H1 (cell line): Measurements from ENCODE around the gene IL1RAPL1. TPM values are rescaled to one million over a fixed set of nuclear protein-coding genes. Genes with fewer than 3 reads are reported as not detected.

ENCODE experiments used
- CTCF ChIA-PET: fragments of 300-600 bp; sonication (Branson Sonifier 250); formaldehyde crosslinking; loops from one replicate; lab custom pipeline; 2021; ENCODE audit not compliant: partially characterized antibody; lab: Charles Lee
- POLR2A ChIA-PET: fragments of 300-600 bp; sonication (Branson Sonifier 250); formaldehyde crosslinking; loops from one replicate; lab custom pipeline; 2021; ENCODE audit warnings: inconsistent platforms; ENCODE audit not compliant: partially characterized antibody; lab: Charles Lee
- DNase-seq, 2 experiments: peaks; one replicate each; pipeline versions ENCODE4 v3.0.0 to v3.0.0-alpha.2; 2010 to 2022; ENCODE audit warnings: low spot score in 2 of 2, low read depth in 1 of 2, mixed read lengths in 1 of 2
- FAIRE-seq: peaks from 2 replicates; lab custom pipeline; 2011; peaks lifted over from hg19 to GRCh38; lab: Jason Lieb, UNC
- H2AFZ ChIP-seq: 2 replicates; pipeline ENCODE4 v1.8.1; 2012; ENCODE audit warnings: low read length, inconsistent platforms
- H2AK5ac ChIP-seq: 2 replicates; pipeline ENCODE4 v1.6.1; 2013; ENCODE audit warnings: low read depth, low read length
- H2BK120ac ChIP-seq: replicated peaks from 2 replicates; pipeline ENCODE3; 2013; ENCODE audit warnings: low read depth, low read length, inconsistent platforms
- H2BK12ac ChIP-seq: 2 replicates; pipeline ENCODE4 v1.6.1; 2013; ENCODE audit warnings: low read depth, low read length
- H2BK15ac ChIP-seq: 2 replicates; pipeline ENCODE4 v1.6.1; 2013; ENCODE audit warnings: low read length
- H2BK20ac ChIP-seq: 2 replicates; pipeline ENCODE4 v1.6.1; 2013; ENCODE audit warnings: low read length
- H2BK5ac ChIP-seq: 2 replicates; pipeline ENCODE4 v1.6.1; 2013; ENCODE audit warnings: low read depth, low read length
- H3K14ac ChIP-seq: 2 replicates; pipeline ENCODE4 v1.6.1; 2013; ENCODE audit warnings: inconsistent platforms; ENCODE audit not compliant: insufficient read length
- H3K18ac ChIP-seq: 2 replicates; pipeline ENCODE4 v1.6.1; 2013; ENCODE audit warnings: low read length; ENCODE audit errors: extremely low read depth
- H3K23ac ChIP-seq: 2 replicates; pipeline ENCODE4 v1.6.1; 2013; ENCODE audit warnings: inconsistent platforms; ENCODE audit not compliant: insufficient read length
- H3K23me2 ChIP-seq: 2 replicates; pipeline ENCODE4 v1.6.1; 2013; ENCODE audit warnings: low read depth, low read length
- H3K27ac ChIP-seq: 2 replicates; pipeline ENCODE4 v1.6.1; 2011; ENCODE audit warnings: low read depth, low read length, inconsistent platforms
- H3K27me3 ChIP-seq, 4 experiments: replicated peaks in 1 of 4; 1 replicate in 1 of 4; 2 replicates in 3 of 4; pipeline versions ENCODE4 v1.6.1 to v1.8.1; 2011 to 2013; ENCODE audit warnings: low read length in 3 of 4, mild to moderate bottlenecking in 3 of 4, inconsistent platforms in 2 of 4, mixed read lengths in 2 of 4, moderate library complexity in 1 of 4; ENCODE audit not compliant: control insufficient read depth in 3 of 4, insufficient read depth in 3 of 4; ENCODE audit errors: extremely low read depth in 1 of 4
- H3K36me3 ChIP-seq, 4 experiments: 2 replicates each; pipeline versions ENCODE4 v1.6.1 to v1.8.1; 2011 to 2013; ENCODE audit warnings: mild to moderate bottlenecking in 4 of 4, low read length in 3 of 4, moderate library complexity in 2 of 4, control low read depth in 1 of 4, inconsistent platforms in 1 of 4; ENCODE audit not compliant: insufficient read depth in 4 of 4, control insufficient read depth in 2 of 4
- H3K4ac ChIP-seq: replicated peaks from 2 replicates; pipeline ENCODE3; 2013; ENCODE audit warnings: low read length, low read depth, mixed read lengths, inconsistent platforms; ENCODE audit not compliant: insufficient read length
- H3K4me1 ChIP-seq, 4 experiments: replicated peaks in 1 of 4; 1 replicate in 1 of 4; 2 replicates in 3 of 4; pipeline versions ENCODE4 v1.6.1 to v1.8.1; 2011 to 2013; ENCODE audit warnings: low read length in 3 of 4, inconsistent platforms in 2 of 4, mixed read lengths in 1 of 4; ENCODE audit not compliant: insufficient read depth in 4 of 4, control insufficient read depth in 3 of 4
- H3K4me2 ChIP-seq, 2 experiments: 2 replicates each; pipeline versions ENCODE4 v1.6.1 to v1.8.1; 2011 to 2013; ENCODE audit warnings: low read depth in 2 of 2, low read length in 2 of 2, control low read depth in 1 of 2, inconsistent platforms in 1 of 2, mild to moderate bottlenecking in 1 of 2; ENCODE audit not compliant: insufficient read depth in 1 of 2
- H3K4me3 ChIP-seq, 4 experiments: fragments of 200-600, 300-600 bp in 1 of 4; sonication (generic), shearing (Covaris generic), sonication (Bioruptor Twin) in 1 of 4; 2 replicates each; pipeline versions ENCODE4 v1.5.1 to v1.8.1; 2011 to 2016; ENCODE audit warnings: low read length in 4 of 4, low read depth in 3 of 4, control low read depth in 2 of 4, inconsistent platforms in 2 of 4, mild to moderate bottlenecking in 2 of 4, mixed read lengths in 1 of 4, moderate library complexity in 1 of 4; ENCODE audit not compliant: insufficient read depth in 2 of 4; ENCODE audit errors: extremely low read depth in 1 of 4
- H3K56ac ChIP-seq: replicated peaks from 2 replicates; pipeline ENCODE3; 2013; ENCODE audit warnings: low read depth, mild to moderate bottlenecking, mixed read lengths, low read length, inconsistent platforms; ENCODE audit not compliant: insufficient read length
- H3K79me1 ChIP-seq: 2 replicates; pipeline ENCODE4 v1.6.1; 2013; ENCODE audit warnings: low read depth, low read length, control low read depth
- H3K79me2 ChIP-seq, 2 experiments: 2 replicates each; pipeline versions ENCODE4 v1.6.1 to v1.8.1; 2012 to 2013; ENCODE audit warnings: low read length in 2 of 2, mild to moderate bottlenecking in 2 of 2, inconsistent platforms in 1 of 2; ENCODE audit not compliant: insufficient read depth in 2 of 2, control insufficient read depth in 1 of 2
- H3K9ac ChIP-seq, 4 experiments: replicated peaks in 1 of 4; 1 replicate in 1 of 4; 2 replicates in 3 of 4; pipeline versions ENCODE4 v1.6.1 to v1.8.1; 2011 to 2013; ENCODE audit warnings: low read depth in 3 of 4, low read length in 3 of 4, control low read depth in 2 of 4, mild to moderate bottlenecking in 2 of 4, moderate library complexity in 2 of 4, inconsistent platforms in 1 of 4; ENCODE audit errors: extremely low read depth in 1 of 4
- H3K9me3 ChIP-seq, 2 experiments: 2 replicates each; pipeline versions ENCODE4 v1.6.1 to v1.8.1; 2012 to 2013; ENCODE audit warnings: mild to moderate bottlenecking in 2 of 2, moderate library complexity in 2 of 2, control low read depth in 1 of 2, inconsistent platforms in 1 of 2, low read depth in 1 of 2, low read length in 1 of 2, mixed read lengths in 1 of 2; ENCODE audit not compliant: insufficient read depth in 2 of 2
- H4K20me1 ChIP-seq, 2 experiments: replicated peaks in 1 of 2; 2 replicates each; pipeline versions ENCODE3 to v1.8.1; 2011 to 2013; ENCODE audit warnings: inconsistent platforms in 2 of 2, low read length in 2 of 2, mild to moderate bottlenecking in 1 of 2; ENCODE audit not compliant: insufficient read depth in 2 of 2, control insufficient read depth in 1 of 2
- H4K5ac ChIP-seq: 2 replicates; pipeline ENCODE4 v1.6.1; 2013; ENCODE audit warnings: low read length, low read depth, mixed read lengths, inconsistent platforms; ENCODE audit not compliant: insufficient read length
- H4K8ac ChIP-seq: 2 replicates; pipeline ENCODE4 v1.8.0; 2013; ENCODE audit warnings: mild to moderate bottlenecking, moderate library complexity, low read length, inconsistent platforms; ENCODE audit not compliant: insufficient read depth; ENCODE audit errors: extremely low read depth
- H4K91ac ChIP-seq: replicated peaks from 2 replicates; pipeline ENCODE3; 2013; ENCODE audit warnings: low read length, mixed read lengths, inconsistent platforms; ENCODE audit not compliant: insufficient read length
- WGBS, 2 experiments: shearing (Covaris generic) in 1 of 2; methylation state at CpG; one replicate each; pipeline versions ENCODE4 v1.1.6 to v1.1.7; 2013 to 2015; ENCODE audit warnings: low lambda C conversion rate in 2 of 2, mixed read lengths in 2 of 2, inconsistent platforms in 1 of 2, low coverage in 1 of 2, missing lambda C conversion rate in 1 of 2; ENCODE audit not compliant: insufficient replicate concordance in 2 of 2, insufficient coverage in 1 of 2, insufficient read length in 1 of 2; ENCODE audit errors: extremely low coverage in 1 of 2, missing lambda C conversion rate in 1 of 2; 5-methylcytosine and 5-hydroxymethylcytosine counted together
- polyA plus RNA-seq, 7 experiments: library from polyadenylated mRNA; depleted of rRNA in 3 of 7; stranded (reverse) in 5 of 7; unstranded in 2 of 7; fragments of >200 nt in 5 of 7; fragments of 200-250 nt in 2 of 7; gene quantifications; 1 replicate in 5 of 7; 2 replicates in 1 of 7; 4 replicates in 1 of 7; pipeline versions ENCODE4 v1.2.1 to v1.2.3, GENCODE V29; 2011 to 2013; ENCODE audit warnings: missing spikeins in 2 of 7, mixed read lengths in 2 of 7
- total RNA-seq: library from RNA; stranded (reverse); fragmentation: NEBNext Ultra II Directional; extraction: Animal tissue kit (Norgen Biotek cat#: 25700); gene quantifications from 2 replicates; pipeline ENCODE4 v1.2.1, GENCODE V29; 2021
- TF ChIP-seq, protein P1 (sequence below): fragments of 300-600 bp; sonication (generic); IDR thresholded peaks from 2 replicates; pipeline ENCODE4 v1.7.1; 2012; ENCODE audit warnings: low read length, moderate library complexity, mild to moderate bottlenecking, inconsistent platforms; ENCODE audit not compliant: insufficient replicate concordance

The IL1RAPL1 gene
- total and polyA plus RNA-seq, 2 of the 8 experiments (the other 6 are each of a cell fraction or from before 2014, with no cell fraction given): 0.11 to 0.35 TPM

GRCh38 chrX:29775890-29776289, 1188.6 kb downstream of the IL1RAPL1 start:
- Histone ChIP-seq H3K14ac (no peak overlapping the region), H2AK5ac (no peak overlapping the region), H3K23me2 (no peaks in the 10 kb centered on the region), H3K9ac (no peak overlapping the region), H3K36me3 (no peaks in the 10 kb centered on the region), H4K20me1 (no peaks in the 10 kb centered on the region), H3K23ac (no peak overlapping the region), H2BK20ac (no peak overlapping the region), H3K4me1 (no peaks in the 10 kb centered on the region), H2BK5ac (no peak overlapping the region), H2AFZ (no peak overlapping the region), H4K91ac (no peak overlapping the region), H4K5ac (no peak overlapping the region), H3K27ac (no peak overlapping the region), H3K4me2 (no peak overlapping the region), H2BK12ac (no peak overlapping the region), H2BK15ac (no peak overlapping the region), H3K4me3 (no peak overlapping the region), H3K56ac (no peak overlapping the region), H3K79me1 (no peaks in the 10 kb centered on the region), H4K8ac (no peak overlapping the region), H3K9me3 (no peaks in the 10 kb centered on the region), H2BK120ac (no peak overlapping the region), H3K4ac (no peak overlapping the region), H3K79me2 (no peaks in the 10 kb centered on the region), H3K18ac (no peak overlapping the region), H3K27me3 (no peaks in the 10 kb centered on the region)
- WGBS, 2 experiments: 100% methylated on average over 1 to 5 of the region's 5 CpGs
- CTCF ChIA-PET: no interaction called here
- POLR2A ChIA-PET: no interaction called here
- FAIRE-seq: no peak
- DNase-seq: no peak
- TF ChIP-seq, protein P1, sequence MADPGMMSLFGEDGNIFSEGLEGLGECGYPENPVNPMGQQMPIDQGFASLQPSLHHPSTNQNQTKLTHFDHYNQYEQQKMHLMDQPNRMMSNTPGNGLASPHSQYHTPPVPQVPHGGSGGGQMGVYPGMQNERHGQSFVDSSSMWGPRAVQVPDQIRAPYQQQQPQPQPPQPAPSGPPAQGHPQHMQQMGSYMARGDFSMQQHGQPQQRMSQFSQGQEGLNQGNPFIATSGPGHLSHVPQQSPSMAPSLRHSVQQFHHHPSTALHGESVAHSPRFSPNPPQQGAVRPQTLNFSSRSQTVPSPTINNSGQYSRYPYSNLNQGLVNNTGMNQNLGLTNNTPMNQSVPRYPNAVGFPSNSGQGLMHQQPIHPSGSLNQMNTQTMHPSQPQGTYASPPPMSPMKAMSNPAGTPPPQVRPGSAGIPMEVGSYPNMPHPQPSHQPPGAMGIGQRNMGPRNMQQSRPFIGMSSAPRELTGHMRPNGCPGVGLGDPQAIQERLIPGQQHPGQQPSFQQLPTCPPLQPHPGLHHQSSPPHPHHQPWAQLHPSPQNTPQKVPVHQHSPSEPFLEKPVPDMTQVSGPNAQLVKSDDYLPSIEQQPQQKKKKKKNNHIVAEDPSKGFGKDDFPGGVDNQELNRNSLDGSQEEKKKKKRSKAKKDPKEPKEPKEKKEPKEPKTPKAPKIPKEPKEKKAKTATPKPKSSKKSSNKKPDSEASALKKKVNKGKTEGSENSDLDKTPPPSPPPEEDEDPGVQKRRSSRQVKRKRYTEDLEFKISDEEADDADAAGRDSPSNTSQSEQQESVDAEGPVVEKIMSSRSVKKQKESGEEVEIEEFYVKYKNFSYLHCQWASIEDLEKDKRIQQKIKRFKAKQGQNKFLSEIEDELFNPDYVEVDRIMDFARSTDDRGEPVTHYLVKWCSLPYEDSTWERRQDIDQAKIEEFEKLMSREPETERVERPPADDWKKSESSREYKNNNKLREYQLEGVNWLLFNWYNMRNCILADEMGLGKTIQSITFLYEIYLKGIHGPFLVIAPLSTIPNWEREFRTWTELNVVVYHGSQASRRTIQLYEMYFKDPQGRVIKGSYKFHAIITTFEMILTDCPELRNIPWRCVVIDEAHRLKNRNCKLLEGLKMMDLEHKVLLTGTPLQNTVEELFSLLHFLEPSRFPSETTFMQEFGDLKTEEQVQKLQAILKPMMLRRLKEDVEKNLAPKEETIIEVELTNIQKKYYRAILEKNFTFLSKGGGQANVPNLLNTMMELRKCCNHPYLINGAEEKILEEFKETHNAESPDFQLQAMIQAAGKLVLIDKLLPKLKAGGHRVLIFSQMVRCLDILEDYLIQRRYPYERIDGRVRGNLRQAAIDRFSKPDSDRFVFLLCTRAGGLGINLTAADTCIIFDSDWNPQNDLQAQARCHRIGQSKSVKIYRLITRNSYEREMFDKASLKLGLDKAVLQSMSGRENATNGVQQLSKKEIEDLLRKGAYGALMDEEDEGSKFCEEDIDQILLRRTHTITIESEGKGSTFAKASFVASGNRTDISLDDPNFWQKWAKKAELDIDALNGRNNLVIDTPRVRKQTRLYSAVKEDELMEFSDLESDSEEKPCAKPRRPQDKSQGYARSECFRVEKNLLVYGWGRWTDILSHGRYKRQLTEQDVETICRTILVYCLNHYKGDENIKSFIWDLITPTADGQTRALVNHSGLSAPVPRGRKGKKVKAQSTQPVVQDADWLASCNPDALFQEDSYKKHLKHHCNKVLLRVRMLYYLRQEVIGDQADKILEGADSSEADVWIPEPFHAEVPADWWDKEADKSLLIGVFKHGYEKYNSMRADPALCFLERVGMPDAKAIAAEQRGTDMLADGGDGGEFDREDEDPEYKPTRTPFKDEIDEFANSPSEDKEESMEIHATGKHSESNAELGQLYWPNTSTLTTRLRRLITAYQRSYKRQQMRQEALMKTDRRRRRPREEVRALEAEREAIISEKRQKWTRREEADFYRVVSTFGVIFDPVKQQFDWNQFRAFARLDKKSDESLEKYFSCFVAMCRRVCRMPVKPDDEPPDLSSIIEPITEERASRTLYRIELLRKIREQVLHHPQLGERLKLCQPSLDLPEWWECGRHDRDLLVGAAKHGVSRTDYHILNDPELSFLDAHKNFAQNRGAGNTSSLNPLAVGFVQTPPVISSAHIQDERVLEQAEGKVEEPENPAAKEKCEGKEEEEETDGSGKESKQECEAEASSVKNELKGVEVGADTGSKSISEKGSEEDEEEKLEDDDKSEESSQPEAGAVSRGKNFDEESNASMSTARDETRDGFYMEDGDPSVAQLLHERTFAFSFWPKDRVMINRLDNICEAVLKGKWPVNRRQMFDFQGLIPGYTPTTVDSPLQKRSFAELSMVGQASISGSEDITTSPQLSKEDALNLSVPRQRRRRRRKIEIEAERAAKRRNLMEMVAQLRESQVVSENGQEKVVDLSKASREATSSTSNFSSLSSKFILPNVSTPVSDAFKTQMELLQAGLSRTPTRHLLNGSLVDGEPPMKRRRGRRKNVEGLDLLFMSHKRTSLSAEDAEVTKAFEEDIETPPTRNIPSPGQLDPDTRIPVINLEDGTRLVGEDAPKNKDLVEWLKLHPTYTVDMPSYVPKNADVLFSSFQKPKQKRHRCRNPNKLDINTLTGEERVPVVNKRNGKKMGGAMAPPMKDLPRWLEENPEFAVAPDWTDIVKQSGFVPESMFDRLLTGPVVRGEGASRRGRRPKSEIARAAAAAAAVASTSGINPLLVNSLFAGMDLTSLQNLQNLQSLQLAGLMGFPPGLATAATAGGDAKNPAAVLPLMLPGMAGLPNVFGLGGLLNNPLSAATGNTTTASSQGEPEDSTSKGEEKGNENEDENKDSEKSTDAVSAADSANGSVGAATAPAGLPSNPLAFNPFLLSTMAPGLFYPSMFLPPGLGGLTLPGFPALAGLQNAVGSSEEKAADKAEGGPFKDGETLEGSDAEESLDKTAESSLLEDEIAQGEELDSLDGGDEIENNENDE: no peak
